ENCODE data around the gene LEMD1. TPM values are rescaled to one million over a fixed set of nuclear protein-coding genes. Genes with fewer than 3 reads are reported as not detected.

Gene LEMD1
- total RNA-seq, 1 donor from 2014 or later, result 15.0 TPM

- Histone ChIP-seq H3K9ac (peak overlapping the region; percentile 29), H2AFZ (replicated peaks) (no peak overlapping the region), H4K20me1 (ENCODE audit: low read depth) (peaks cover 60% of the 10 kb centered on the region), H3K36me3 (no peaks in the 10 kb centered on the region), H3K4me1 (peaks cover 52% of the 10 kb centered on the region), H3K27me3 (peaks cover under 1% of the 10 kb centered on the region), H3K4me2 (peak overlapping the region; percentile 86), H3K79me2 (ENCODE audit: low read depth) (peaks cover 41% of the 10 kb centered on the region), H3K9me3 (ENCODE audit: low read depth) (no peaks in the 10 kb centered on the region), H3F3A (ENCODE audit: low read depth) (peaks cover 84% of the 10 kb centered on the region), H3K27ac (peak overlapping the region; percentile 81), H3K4me3 (peak overlapping the region; percentile 85)
- Mint-ChIP-seq H3K4me3 (peak overlapping the region; percentile 95), H3K9me3 (no peaks in the 10 kb centered on the region), H3K27ac (peak overlapping the region; percentile 88), H3K4me1 (peaks cover 46% of the 10 kb centered on the region), H3K27me3 (ENCODE audit: insufficient read depth, low read depth) (peaks cover 14% of the 10 kb centered on the region), H3K36me3 (peaks cover 5% of the 10 kb centered on the region)
- TF ChIP-seq EZH2phosphoT487 (IDR thresholded peaks at IDR 0.05) (no peak), EZH2 (IDR thresholded peaks at IDR 0.05) (no peak)
- TF ChIP-seq, protein P1, sequence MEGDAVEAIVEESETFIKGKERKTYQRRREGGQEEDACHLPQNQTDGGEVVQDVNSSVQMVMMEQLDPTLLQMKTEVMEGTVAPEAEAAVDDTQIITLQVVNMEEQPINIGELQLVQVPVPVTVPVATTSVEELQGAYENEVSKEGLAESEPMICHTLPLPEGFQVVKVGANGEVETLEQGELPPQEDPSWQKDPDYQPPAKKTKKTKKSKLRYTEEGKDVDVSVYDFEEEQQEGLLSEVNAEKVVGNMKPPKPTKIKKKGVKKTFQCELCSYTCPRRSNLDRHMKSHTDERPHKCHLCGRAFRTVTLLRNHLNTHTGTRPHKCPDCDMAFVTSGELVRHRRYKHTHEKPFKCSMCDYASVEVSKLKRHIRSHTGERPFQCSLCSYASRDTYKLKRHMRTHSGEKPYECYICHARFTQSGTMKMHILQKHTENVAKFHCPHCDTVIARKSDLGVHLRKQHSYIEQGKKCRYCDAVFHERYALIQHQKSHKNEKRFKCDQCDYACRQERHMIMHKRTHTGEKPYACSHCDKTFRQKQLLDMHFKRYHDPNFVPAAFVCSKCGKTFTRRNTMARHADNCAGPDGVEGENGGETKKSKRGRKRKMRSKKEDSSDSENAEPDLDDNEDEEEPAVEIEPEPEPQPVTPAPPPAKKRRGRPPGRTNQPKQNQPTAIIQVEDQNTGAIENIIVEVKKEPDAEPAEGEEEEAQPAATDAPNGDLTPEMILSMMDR (IDR thresholded peaks at IDR 0.05), result peak; percentile 35
- DNase-seq (ENCODE audit: low spot score), result peak; percentile 72
These were observed 34.6 kb upstream of the LEMD1 start for GRCh38 chr1:205456383-205456867.

DNA sequence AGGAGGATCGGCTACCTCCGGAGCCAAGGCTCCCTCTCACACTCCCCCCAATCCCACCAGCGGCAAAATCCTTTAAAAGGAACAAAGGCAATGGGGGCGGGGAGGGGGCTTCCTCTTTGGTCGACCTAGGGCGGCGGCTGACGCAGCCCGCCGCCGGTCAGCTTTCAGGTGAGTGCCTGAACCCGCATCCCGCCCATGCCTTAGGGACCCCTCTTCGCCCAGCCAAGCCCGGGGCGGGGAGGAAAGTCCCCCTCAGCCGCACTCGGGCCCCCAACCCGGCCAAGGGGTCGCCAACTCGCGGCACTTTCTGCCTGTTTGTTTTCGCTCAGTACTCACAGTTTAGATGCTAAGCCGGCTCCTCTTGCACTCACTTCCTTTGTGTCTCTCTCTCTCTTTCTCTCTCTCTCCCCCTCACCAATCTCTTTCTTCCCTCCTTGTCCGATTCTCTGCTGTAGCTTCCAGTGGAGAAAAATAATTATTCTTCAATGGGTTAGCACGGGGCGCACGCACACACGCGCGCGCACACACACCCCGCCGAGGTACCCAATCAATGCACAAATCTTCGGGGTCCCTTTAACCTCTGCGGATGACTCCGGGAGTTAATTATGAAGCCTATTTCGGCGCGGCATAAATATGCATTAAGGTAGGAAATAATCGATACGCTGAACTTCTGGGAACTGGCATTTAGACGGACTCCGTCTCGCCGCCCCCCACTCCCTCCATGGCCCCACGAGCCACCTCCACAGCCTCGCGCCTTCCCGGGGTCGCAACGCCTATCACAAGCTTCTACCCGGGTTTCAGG, 33.9 kb upstream of the LEMD1 start, which contains the start of gene BLACAT1:
Gene BLACAT1, minus strand, starts transcription at position 465 of the 802 bp plus-strand sequence.
- Histone ChIP-seq H3K27me3 (no peaks in the 10 kb centered on the region), H2AFZ (replicated peaks) (no peak within 1 kb of the TSS), H3K36me3 (no peaks in the 10 kb centered on the region), H3K4me2 (peak within 1 kb of the TSS; percentile 86), H4K20me1 (ENCODE audit: low read depth) (peaks cover 67% of the 10 kb centered on the region), H3K27ac (peak within 1 kb of the TSS; percentile 81), H3K79me2 (ENCODE audit: low read depth) (peaks cover 45% of the 10 kb centered on the region), H3K4me3 (peak within 1 kb of the TSS; percentile 85), H3F3A (ENCODE audit: low read depth) (peaks cover 88% of the 10 kb centered on the region), H3K9ac (peak within 1 kb of the TSS; percentile 29), H3K4me1 (peaks cover 58% of the 10 kb centered on the region), H3K9me3 (ENCODE audit: low read depth) (no peaks in the 10 kb centered on the region)
- DNase-seq (ENCODE audit: low spot score), result peak; percentile 58
- H3K36me3 Mint-ChIP-seq, result peaks cover 5% of the 10 kb centered on the region
- TF ChIP-seq, protein P1 (IDR thresholded peaks at IDR 0.05), result no peak
- H3K4me3 Mint-ChIP-seq, result peak within 1 kb of the TSS; percentile 95
- peak within 1 kb of the TSS; percentile 90 for H3K27ac Mint-ChIP-seq
- H3K27me3 Mint-ChIP-seq (ENCODE audit: insufficient read depth, low read depth), result peaks cover 15% of the 10 kb centered on the region
- H3K9me3 Mint-ChIP-seq, result no peaks in the 10 kb centered on the region
- peaks cover 53% of the 10 kb centered on the region for H3K4me1 Mint-ChIP-seq

DNA sequence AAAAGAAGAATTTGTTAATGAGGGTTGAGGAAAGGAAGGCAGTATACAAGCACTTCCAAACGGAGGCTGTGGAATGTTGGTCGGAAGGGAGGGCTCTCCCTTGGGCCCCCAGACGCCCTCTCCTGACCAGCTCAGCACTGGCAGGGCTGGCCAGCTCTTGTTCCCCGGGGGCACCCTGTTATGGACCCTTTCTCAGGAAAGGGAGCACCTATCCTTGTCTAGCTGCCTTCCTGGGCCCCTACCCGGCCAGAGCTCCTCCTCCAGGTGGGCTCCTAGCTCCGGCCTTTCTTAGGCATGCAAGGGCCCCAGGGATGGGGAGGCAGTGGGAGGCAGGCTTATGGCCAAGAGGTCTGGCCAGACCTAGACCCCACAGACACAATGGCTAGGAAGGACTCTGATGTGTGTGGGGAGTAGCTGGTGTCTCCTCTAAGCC, 33.1 kb upstream of the LEMD1 start:
- peaks cover 15% of the 10 kb centered on the region for H3K27me3 Mint-ChIP-seq (ENCODE audit: insufficient read depth, low read depth)
- peak overlapping the region; percentile 85 for H3K4me3 ChIP-seq
- H3K4me2 ChIP-seq, result peak overlapping the region; percentile 86
- H3K4me1 ChIP-seq, result peaks cover 63% of the 10 kb centered on the region
- H3K4me1 Mint-ChIP-seq, result peaks cover 61% of the 10 kb centered on the region
- peaks cover 50% of the 10 kb centered on the region for H3K79me2 ChIP-seq (ENCODE audit: low read depth)
- H3K9me3 Mint-ChIP-seq, result no peaks in the 10 kb centered on the region
- no peak overlapping the region for H2AFZ ChIP-seq (replicated peaks)
- DNase-seq (ENCODE audit: low spot score), result peak; percentile 83
- peak overlapping the region; percentile 65 for H3K27ac Mint-ChIP-seq
- H3K27me3 ChIP-seq, result no peaks in the 10 kb centered on the region
- peaks cover 5% of the 10 kb centered on the region for H3K36me3 Mint-ChIP-seq
- H3K36me3 ChIP-seq, result no peaks in the 10 kb centered on the region
- no peak for TF ChIP-seq EZH2 (IDR thresholded peaks at IDR 0.05)
- TF ChIP-seq, protein P1 (IDR thresholded peaks at IDR 0.05), result peak; percentile 56
- peaks cover 72% of the 10 kb centered on the region for H4K20me1 ChIP-seq (ENCODE audit: low read depth)
- H3F3A ChIP-seq (ENCODE audit: low read depth), result peaks cover 91% of the 10 kb centered on the region
- H3K4me3 Mint-ChIP-seq, result peak overlapping the region; percentile 95
- H3K27ac ChIP-seq, result peak overlapping the region; percentile 28
- no peak overlapping the region for H3K9ac ChIP-seq
- H3K9me3 ChIP-seq (ENCODE audit: low read depth), result no peaks in the 10 kb centered on the region

Data from neural progenitor cell (in vitro differentiated cells).